H1 (cell line): ENCODE data around the gene COPA. TPM values are rescaled to one million over a fixed set of nuclear protein-coding genes. Genes with fewer than 3 reads are reported as not detected.

Experiments
- CTCF ChIA-PET: fragments of 300-600 bp; sonication (Branson Sonifier 250); formaldehyde crosslinking; loops from one replicate; lab custom pipeline; 2021; ENCODE audit not compliant: partially characterized antibody; lab: Charles Lee
- POLR2A ChIA-PET: fragments of 300-600 bp; sonication (Branson Sonifier 250); formaldehyde crosslinking; loops from one replicate; lab custom pipeline; 2021; ENCODE audit warnings: inconsistent platforms; ENCODE audit not compliant: partially characterized antibody; lab: Charles Lee
- DNase-seq, 2 experiments: peaks; one replicate each; pipeline versions ENCODE4 v3.0.0 to v3.0.0-alpha.2; 2010 to 2022; ENCODE audit warnings: low spot score in 2 of 2, low read depth in 1 of 2, mixed read lengths in 1 of 2
- FAIRE-seq: peaks from 2 replicates; lab custom pipeline; 2011; peaks lifted over from hg19 to GRCh38; lab: Jason Lieb, UNC
- H2AFZ ChIP-seq: 2 replicates; pipeline ENCODE4 v1.8.1; 2012; ENCODE audit warnings: low read length, inconsistent platforms
- H2AK5ac ChIP-seq: 2 replicates; pipeline ENCODE4 v1.6.1; 2013; ENCODE audit warnings: low read depth, low read length
- H2BK120ac ChIP-seq: replicated peaks from 2 replicates; pipeline ENCODE3; 2013; ENCODE audit warnings: low read depth, low read length, inconsistent platforms
- H2BK12ac ChIP-seq: 2 replicates; pipeline ENCODE4 v1.6.1; 2013; ENCODE audit warnings: low read depth, low read length
- H2BK15ac ChIP-seq: 2 replicates; pipeline ENCODE4 v1.6.1; 2013; ENCODE audit warnings: low read length
- H2BK20ac ChIP-seq: 2 replicates; pipeline ENCODE4 v1.6.1; 2013; ENCODE audit warnings: low read length
- H2BK5ac ChIP-seq: 2 replicates; pipeline ENCODE4 v1.6.1; 2013; ENCODE audit warnings: low read depth, low read length
- H3K14ac ChIP-seq: 2 replicates; pipeline ENCODE4 v1.6.1; 2013; ENCODE audit warnings: inconsistent platforms; ENCODE audit not compliant: insufficient read length
- H3K18ac ChIP-seq: 2 replicates; pipeline ENCODE4 v1.6.1; 2013; ENCODE audit warnings: low read length; ENCODE audit errors: extremely low read depth
- H3K23ac ChIP-seq: 2 replicates; pipeline ENCODE4 v1.6.1; 2013; ENCODE audit warnings: inconsistent platforms; ENCODE audit not compliant: insufficient read length
- H3K23me2 ChIP-seq: 2 replicates; pipeline ENCODE4 v1.6.1; 2013; ENCODE audit warnings: low read depth, low read length
- H3K27ac ChIP-seq: 2 replicates; pipeline ENCODE4 v1.6.1; 2011; ENCODE audit warnings: low read depth, low read length, inconsistent platforms
- H3K27me3 ChIP-seq, 4 experiments: replicated peaks in 1 of 4; 1 replicate in 1 of 4; 2 replicates in 3 of 4; pipeline versions ENCODE4 v1.6.1 to v1.8.1; 2011 to 2013; ENCODE audit warnings: low read length in 3 of 4, mild to moderate bottlenecking in 3 of 4, inconsistent platforms in 2 of 4, mixed read lengths in 2 of 4, moderate library complexity in 1 of 4; ENCODE audit not compliant: control insufficient read depth in 3 of 4, insufficient read depth in 3 of 4; ENCODE audit errors: extremely low read depth in 1 of 4
- H3K36me3 ChIP-seq, 4 experiments: 2 replicates each; pipeline versions ENCODE4 v1.6.1 to v1.8.1; 2011 to 2013; ENCODE audit warnings: mild to moderate bottlenecking in 4 of 4, low read length in 3 of 4, moderate library complexity in 2 of 4, control low read depth in 1 of 4, inconsistent platforms in 1 of 4; ENCODE audit not compliant: insufficient read depth in 4 of 4, control insufficient read depth in 2 of 4
- H3K4ac ChIP-seq: replicated peaks from 2 replicates; pipeline ENCODE3; 2013; ENCODE audit warnings: low read length, low read depth, mixed read lengths, inconsistent platforms; ENCODE audit not compliant: insufficient read length
- H3K4me1 ChIP-seq, 4 experiments: replicated peaks in 1 of 4; 1 replicate in 1 of 4; 2 replicates in 3 of 4; pipeline versions ENCODE4 v1.6.1 to v1.8.1; 2011 to 2013; ENCODE audit warnings: low read length in 3 of 4, inconsistent platforms in 2 of 4, mixed read lengths in 1 of 4; ENCODE audit not compliant: insufficient read depth in 4 of 4, control insufficient read depth in 3 of 4
- H3K4me2 ChIP-seq, 2 experiments: 2 replicates each; pipeline versions ENCODE4 v1.6.1 to v1.8.1; 2011 to 2013; ENCODE audit warnings: low read depth in 2 of 2, low read length in 2 of 2, control low read depth in 1 of 2, inconsistent platforms in 1 of 2, mild to moderate bottlenecking in 1 of 2; ENCODE audit not compliant: insufficient read depth in 1 of 2
- H3K4me3 ChIP-seq, 4 experiments: fragments of 200-600, 300-600 bp in 1 of 4; sonication (generic), shearing (Covaris generic), sonication (Bioruptor Twin) in 1 of 4; 2 replicates each; pipeline versions ENCODE4 v1.5.1 to v1.8.1; 2011 to 2016; ENCODE audit warnings: low read length in 4 of 4, low read depth in 3 of 4, control low read depth in 2 of 4, inconsistent platforms in 2 of 4, mild to moderate bottlenecking in 2 of 4, mixed read lengths in 1 of 4, moderate library complexity in 1 of 4; ENCODE audit not compliant: insufficient read depth in 2 of 4; ENCODE audit errors: extremely low read depth in 1 of 4
- H3K56ac ChIP-seq: replicated peaks from 2 replicates; pipeline ENCODE3; 2013; ENCODE audit warnings: low read depth, mild to moderate bottlenecking, mixed read lengths, low read length, inconsistent platforms; ENCODE audit not compliant: insufficient read length
- H3K79me1 ChIP-seq: 2 replicates; pipeline ENCODE4 v1.6.1; 2013; ENCODE audit warnings: low read depth, low read length, control low read depth
- H3K79me2 ChIP-seq, 2 experiments: 2 replicates each; pipeline versions ENCODE4 v1.6.1 to v1.8.1; 2012 to 2013; ENCODE audit warnings: low read length in 2 of 2, mild to moderate bottlenecking in 2 of 2, inconsistent platforms in 1 of 2; ENCODE audit not compliant: insufficient read depth in 2 of 2, control insufficient read depth in 1 of 2
- H3K9ac ChIP-seq, 4 experiments: replicated peaks in 1 of 4; 1 replicate in 1 of 4; 2 replicates in 3 of 4; pipeline versions ENCODE4 v1.6.1 to v1.8.1; 2011 to 2013; ENCODE audit warnings: low read depth in 3 of 4, low read length in 3 of 4, control low read depth in 2 of 4, mild to moderate bottlenecking in 2 of 4, moderate library complexity in 2 of 4, inconsistent platforms in 1 of 4; ENCODE audit errors: extremely low read depth in 1 of 4
- H3K9me3 ChIP-seq, 2 experiments: 2 replicates each; pipeline versions ENCODE4 v1.6.1 to v1.8.1; 2012 to 2013; ENCODE audit warnings: mild to moderate bottlenecking in 2 of 2, moderate library complexity in 2 of 2, control low read depth in 1 of 2, inconsistent platforms in 1 of 2, low read depth in 1 of 2, low read length in 1 of 2, mixed read lengths in 1 of 2; ENCODE audit not compliant: insufficient read depth in 2 of 2
- H4K20me1 ChIP-seq, 2 experiments: replicated peaks in 1 of 2; 2 replicates each; pipeline versions ENCODE3 to v1.8.1; 2011 to 2013; ENCODE audit warnings: inconsistent platforms in 2 of 2, low read length in 2 of 2, mild to moderate bottlenecking in 1 of 2; ENCODE audit not compliant: insufficient read depth in 2 of 2, control insufficient read depth in 1 of 2
- H4K5ac ChIP-seq: 2 replicates; pipeline ENCODE4 v1.6.1; 2013; ENCODE audit warnings: low read length, low read depth, mixed read lengths, inconsistent platforms; ENCODE audit not compliant: insufficient read length
- H4K8ac ChIP-seq: 2 replicates; pipeline ENCODE4 v1.8.0; 2013; ENCODE audit warnings: mild to moderate bottlenecking, moderate library complexity, low read length, inconsistent platforms; ENCODE audit not compliant: insufficient read depth; ENCODE audit errors: extremely low read depth
- H4K91ac ChIP-seq: replicated peaks from 2 replicates; pipeline ENCODE3; 2013; ENCODE audit warnings: low read length, mixed read lengths, inconsistent platforms; ENCODE audit not compliant: insufficient read length
- ASH2L ChIP-seq: fragments of 200-600, 300-600 bp; sonication (generic); IDR thresholded peaks from one replicate; pipeline ENCODE4 v1.7.1; 2017; ENCODE audit warnings: low read length
- BRCA1 ChIP-seq: IDR thresholded peaks from 2 replicates; pipeline ENCODE4 v1.6.1; 2012; ENCODE audit warnings: low read depth, low read length, improper control_type of control experiment
- CBX5 ChIP-seq: fragments of 300-800, 300-1000 bp; sonication (generic); IDR thresholded peaks from 2 replicates; pipeline ENCODE4 v1.7.1; 2016; ENCODE audit warnings: antibody characterized with exemption, low read length, low read depth
- CEBPB ChIP-seq: IDR thresholded peaks from 2 replicates; pipeline ENCODE4 v1.6.1; 2012; ENCODE audit warnings: low read depth, low read length
- CREB1 ChIP-seq: IDR thresholded peaks from 2 replicates; pipeline ENCODE4 v1.6.1; 2012; ENCODE audit warnings: inconsistent platforms
- HDAC6 ChIP-seq: IDR thresholded peaks from one replicate; pipeline ENCODE4 v1.7.1; 2012; ENCODE audit warnings: low read depth, mild to moderate bottlenecking, inconsistent platforms, low read length, moderate library complexity
- JUN ChIP-seq: IDR thresholded peaks from 2 replicates; pipeline ENCODE4 v1.6.1; 2011; ENCODE audit warnings: low read depth, mild to moderate bottlenecking, improper control_type of control experiment, low read length
- NANOG ChIP-seq: IDR thresholded peaks from 2 replicates; pipeline ENCODE4 v1.6.1; 2011; ENCODE audit warnings: low read length, low read depth, mild to moderate bottlenecking, inconsistent platforms; ENCODE audit not compliant: insufficient read depth, poor library complexity, severe bottlenecking
- NRF1 ChIP-seq: IDR thresholded peaks from 2 replicates; pipeline ENCODE4 v1.6.1; 2011; ENCODE audit warnings: mild to moderate bottlenecking, low read depth, low read length, improper control_type of control experiment
- PHF8 ChIP-seq: fragments of 200-600 bp; sonication (generic); conservative IDR thresholded peaks from 2 replicates; pipeline ENCODE4 v1.7.1; 2012; ENCODE audit warnings: low read depth, mild to moderate bottlenecking, inconsistent platforms, low read length, moderate library complexity
- RAD21 ChIP-seq, 2 experiments: IDR thresholded peaks in 1 of 2; conservative IDR thresholded peaks in 1 of 2; 2 replicates each; pipeline ENCODE4 v1.6.1; 2011; ENCODE audit warnings: low read depth in 2 of 2, low read length in 2 of 2, improper control_type of control experiment in 1 of 2, inconsistent platforms in 1 of 2, mild to moderate bottlenecking in 1 of 2, moderate library complexity in 1 of 2
- SIX5 ChIP-seq: IDR thresholded peaks from 2 replicates; pipeline ENCODE4 v1.6.1; 2011; ENCODE audit warnings: mild to moderate bottlenecking, low read depth, low read length
- SP1 ChIP-seq: IDR thresholded peaks from 2 replicates; pipeline ENCODE4 v1.6.1; 2011; ENCODE audit warnings: low read depth, low read length
- SP4 ChIP-seq: IDR thresholded peaks from 2 replicates; pipeline ENCODE4 v1.6.1; 2012; ENCODE audit warnings: low read length, inconsistent platforms
- SUZ12 ChIP-seq: fragments of 200-600 bp; sonication (generic); IDR thresholded peaks from 2 replicates; pipeline ENCODE4 v1.6.1; 2012; ENCODE audit warnings: mild to moderate bottlenecking, inconsistent platforms, low read length, moderate library complexity, mixed read lengths
- TCF12 ChIP-seq: IDR thresholded peaks from 2 replicates; pipeline ENCODE4 v1.6.1; 2011; ENCODE audit warnings: low read depth, mild to moderate bottlenecking, low read length
- WGBS, 2 experiments: shearing (Covaris generic) in 1 of 2; methylation state at CpG; one replicate each; pipeline versions ENCODE4 v1.1.6 to v1.1.7; 2013 to 2015; ENCODE audit warnings: low lambda C conversion rate in 2 of 2, mixed read lengths in 2 of 2, inconsistent platforms in 1 of 2, low coverage in 1 of 2, missing lambda C conversion rate in 1 of 2; ENCODE audit not compliant: insufficient replicate concordance in 2 of 2, insufficient coverage in 1 of 2, insufficient read length in 1 of 2; ENCODE audit errors: extremely low coverage in 1 of 2, missing lambda C conversion rate in 1 of 2; 5-methylcytosine and 5-hydroxymethylcytosine counted together
- polyA plus RNA-seq, 7 experiments: library from polyadenylated mRNA; depleted of rRNA in 3 of 7; stranded (reverse) in 5 of 7; unstranded in 2 of 7; fragments of >200 nt in 5 of 7; fragments of 200-250 nt in 2 of 7; gene quantifications; 1 replicate in 5 of 7; 2 replicates in 1 of 7; 4 replicates in 1 of 7; pipeline versions ENCODE4 v1.2.1 to v1.2.3, GENCODE V29; 2011 to 2013; ENCODE audit warnings: missing spikeins in 2 of 7, mixed read lengths in 2 of 7
- total RNA-seq: library from RNA; stranded (reverse); fragmentation: NEBNext Ultra II Directional; extraction: Animal tissue kit (Norgen Biotek cat#: 25700); gene quantifications from 2 replicates; pipeline ENCODE4 v1.2.1, GENCODE V29; 2021

COPA gene
- total and polyA plus RNA-seq, 2 of the 8 experiments (the other 6 are each of a cell fraction or from before 2014, with no cell fraction given): 78.2 to 115 TPM

- Histone ChIP-seq H3K36me3 (peaks cover 27 to 81% (median 73%) of the 10 kb centered on the region in 4 experiments), H2AFZ (no peak overlapping the region), H3K79me2 (no peaks in the 10 kb centered on the region), H3K4me3 (no peak overlapping the region), H4K91ac (no peak overlapping the region), H3K27me3 (no peaks in the 10 kb centered on the region), H3K56ac (no peak overlapping the region), H3K23ac (no peak overlapping the region), H2BK120ac (no peak overlapping the region), H2BK5ac (no peak overlapping the region), H3K23me2 (no peaks in the 10 kb centered on the region), H3K4me2 (no peak overlapping the region), H2AK5ac (no peak overlapping the region), H3K4me1 (no peaks in the 10 kb centered on the region), H4K8ac (no peak overlapping the region; the same call in 1 of the 2 replicates), H3K9me3 (no peaks in the 10 kb centered on the region), H3K79me1 (no peaks in the 10 kb centered on the region), H3K18ac (no peak overlapping the region), H2BK12ac (no peak overlapping the region)
- POLR2A ChIA-PET: interaction anchor here (0.5 to 1.0 kb wide), 2 partner anchors 8 to 12 kb away, joined by 4 read pairs; no protein-coding TSS in a partner anchor
- TF ChIP-seq CBX5: no peak
- TF ChIP-seq SP1: no peak
- no peak for TF ChIP-seq SP4
- TF ChIP-seq PHF8: no peak
- no peak for TF ChIP-seq NRF1
- no peak for TF ChIP-seq TCF12
- TF ChIP-seq RAD21 (IDR thresholded peaks at IDR 0.05 in 1 of 2, conservative IDR thresholded peaks at IDR 0.05 in 1 of 2; ENCODE audit: low read depth in 2 of 2, low read length in 2 of 2): no peak
- TF ChIP-seq BRCA1: no peak
- no peak for TF ChIP-seq ASH2L
- TF ChIP-seq SIX5: no peak
- TF ChIP-seq CREB1: no peak
- TF ChIP-seq SUZ12: no peak
- no peak for TF ChIP-seq CEBPB
- TF ChIP-seq JUN: no peak
- no peak for TF ChIP-seq NANOG
- no peak for TF ChIP-seq HDAC6
- TF ChIP-seq, all 59 proteins: peak for 0
- CTCF ChIA-PET: interaction anchor here (0.9 to 1.1 kb wide), 3 partner anchors 12 to 81 kb away, joined by 3 to 5 read pairs (median 3); no protein-coding TSS in a partner anchor
- H3K14ac ChIP-seq: no peak overlapping the region
- WGBS, 2 experiments: 85% methylated on average over 1 of the region's 1 CpG; no CpG with 5 or more reads in 1 of the 2 experiments
- FAIRE-seq (no peak), DNase-seq (no peak)
- H2BK20ac ChIP-seq: no peak overlapping the region
- H3K27ac ChIP-seq: no peak overlapping the region
- H2BK15ac ChIP-seq: no peak overlapping the region
- H4K5ac ChIP-seq: no peak overlapping the region
- no peak overlapping the region for H3K4ac ChIP-seq
- no peak overlapping the region for H3K9ac ChIP-seq
- H4K20me1 ChIP-seq: peaks cover 0 to 2% of the 10 kb centered on the region in 2 experiments
Measured at GRCh38 chr1:160296036-160296435, 47.0 kb downstream of the COPA start.
